SK-N-MC (cell line): Measurements from ENCODE around the gene AGAP1.

Source experiments
- DNase-seq: peaks from one replicate; pipeline ENCODE4 v3.0.0-alpha.2; 2011; ENCODE audit warnings: low read depth, low spot score
- H3K27ac ChIP-seq: fragments of 200-600 bp; sonication (generic); 2 replicates; pipeline ENCODE4 v1.5.1; 2016; ENCODE audit warnings: mixed run types
- H3K36me3 ChIP-seq: fragments of 200-600 bp; sonication (generic); 2 replicates; pipeline ENCODE4 v1.6.1; 2017; ENCODE audit warnings: antibody characterized with exemption, low read length, mixed read lengths; ENCODE audit not compliant: insufficient read depth
- H3K4me3 ChIP-seq: fragments of 200-600 bp; sonication (generic); 2 replicates; pipeline ENCODE4 v1.5.1; 2016
- H3K9ac ChIP-seq: fragments of 200-600 bp; sonication (generic); 2 replicates; pipeline ENCODE4 v1.8.0; 2017; ENCODE audit warnings: mixed run types, mixed read lengths; ENCODE audit not compliant: insufficient read length
- H3K9me3 ChIP-seq: fragments of 200-600 bp; sonication (generic); 2 replicates; pipeline ENCODE4 v1.6.1; 2017; ENCODE audit warnings: low read depth, mild to moderate bottlenecking, antibody characterized with exemption, low read length, moderate library complexity, mixed read lengths
- EZH2 ChIP-seq: fragments of 200-600 bp; sonication (generic); IDR thresholded peaks from one replicate; pipeline ENCODE4 v1.6.1; 2017; ENCODE audit warnings: antibody characterized with exemption
- FOXP2 ChIP-seq: optimal IDR thresholded peaks from 2 replicates; pipeline ENCODE3; 2011; ENCODE audit warnings: mild to moderate bottlenecking, moderate library complexity; ENCODE audit not compliant: insufficient read depth; ENCODE audit errors: extremely low read length, control extremely low read depth
- POLR2AphosphoS5 ChIP-seq: IDR thresholded peaks from 2 replicates; pipeline ENCODE4 v1.6.1; 2012; ENCODE audit warnings: mild to moderate bottlenecking, low read depth, low read length, borderline replicate concordance

Gene AGAP1

GRCh38 chr2:236161531-236161930, 667.7 kb downstream of the AGAP1 start:
- H3K4me3 ChIP-seq: no peak overlapping the region
- no peaks in the 10 kb centered on the region for H3K36me3 ChIP-seq
- no peak overlapping the region for H3K27ac ChIP-seq
- no peak for TF ChIP-seq POLR2AphosphoS5
- TF ChIP-seq FOXP2: no peak
- no peak for TF ChIP-seq EZH2
- no peak overlapping the region for H3K9ac ChIP-seq
- no peaks in the 10 kb centered on the region for H3K9me3 ChIP-seq
- no peak for DNase-seq

GRCh38 chr2:236162031-236162845, 668.4 kb downstream of the AGAP1 start:
- H3K9ac ChIP-seq: no peak overlapping the region
- no peak overlapping the region for H3K4me3 ChIP-seq
- no peaks in the 10 kb centered on the region for H3K9me3 ChIP-seq
- DNase-seq: no peak
- no peak for TF ChIP-seq FOXP2
- TF ChIP-seq EZH2: no peak
- TF ChIP-seq POLR2AphosphoS5: no peak
- no peak overlapping the region for H3K27ac ChIP-seq
- no peaks in the 10 kb centered on the region for H3K36me3 ChIP-seq

GRCh38 chr2:236162882-236163470, 669.1 kb downstream of the AGAP1 start:
- H3K36me3 ChIP-seq: no peaks in the 10 kb centered on the region
- H3K27ac ChIP-seq: no peak overlapping the region
- H3K9me3 ChIP-seq: no peaks in the 10 kb centered on the region
- H3K9ac ChIP-seq: no peak overlapping the region
- TF ChIP-seq EZH2 (no peak), FOXP2 (no peak), POLR2AphosphoS5 (no peak)
- DNase-seq: no peak
- H3K4me3 ChIP-seq: no peak overlapping the region

- H3K4me3 ChIP-seq: no peak overlapping the region
- no peak for DNase-seq
- no peaks in the 10 kb centered on the region for H3K9me3 ChIP-seq
- no peak overlapping the region for H3K9ac ChIP-seq
- no peak overlapping the region for H3K27ac ChIP-seq
- no peak for TF ChIP-seq POLR2AphosphoS5
- no peak for TF ChIP-seq FOXP2
- TF ChIP-seq EZH2: no peak
- no peaks in the 10 kb centered on the region for H3K36me3 ChIP-seq
Measured at GRCh38 chr2:236163471-236164200, 669.8 kb downstream of the AGAP1 start.

GRCh38 chr2:236164201-236164924, 670.5 kb downstream of the AGAP1 start:
- TF ChIP-seq POLR2AphosphoS5 (no peak), EZH2 (no peak), FOXP2 (no peak)
- H3K4me3 ChIP-seq: no peak overlapping the region
- no peak overlapping the region for H3K9ac ChIP-seq
- no peaks in the 10 kb centered on the region for H3K9me3 ChIP-seq
- H3K27ac ChIP-seq: no peak overlapping the region
- no peak for DNase-seq
- no peaks in the 10 kb centered on the region for H3K36me3 ChIP-seq

DNA sequence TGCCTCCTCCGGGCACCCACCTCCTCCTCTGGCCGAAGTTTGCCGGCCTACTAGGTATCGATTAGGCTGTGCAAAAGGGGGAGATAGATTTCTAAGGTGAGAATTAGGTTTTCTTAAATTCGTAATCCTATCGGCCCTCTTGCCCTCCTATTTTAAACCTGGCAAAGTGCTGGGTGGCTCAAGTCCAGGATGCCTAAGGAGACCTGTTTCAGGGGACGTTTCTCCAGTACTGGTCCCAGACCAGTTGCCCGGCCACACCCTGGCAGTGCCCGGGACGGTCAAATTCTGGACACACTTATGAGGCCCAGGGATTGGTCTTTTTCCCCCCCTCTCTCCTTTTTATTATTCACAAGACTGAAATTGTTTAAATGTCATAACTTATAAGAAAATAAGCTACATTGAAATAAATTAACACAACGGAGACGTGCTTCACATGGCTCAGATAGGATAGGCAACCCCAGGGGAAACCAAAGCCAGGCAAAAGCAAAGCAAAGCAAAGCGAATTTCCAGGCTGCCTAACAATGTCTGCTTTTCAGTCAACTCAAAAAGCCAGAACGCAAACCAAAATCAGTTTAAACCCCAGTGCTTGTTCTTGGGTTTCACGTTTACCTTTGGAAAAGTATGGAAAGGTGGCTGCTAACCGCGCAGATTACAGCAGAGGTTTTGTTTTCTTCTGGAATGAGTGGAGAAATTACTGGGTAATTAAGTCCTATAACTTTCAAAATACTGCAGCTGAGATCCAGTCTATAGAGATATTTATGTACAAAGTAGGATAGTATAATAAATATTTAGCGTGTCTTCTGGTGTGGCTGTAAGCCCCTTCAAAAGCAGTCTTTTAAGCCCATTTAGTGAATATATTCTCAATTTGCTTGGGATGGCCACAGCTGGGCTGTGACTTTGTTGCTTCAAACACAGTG, 671.3 kb downstream of the AGAP1 start:
- H3K27ac ChIP-seq: no peak overlapping the region
- no peak for DNase-seq
- H3K36me3 ChIP-seq: no peaks in the 10 kb centered on the region
- H3K9ac ChIP-seq: no peak overlapping the region
- H3K4me3 ChIP-seq: no peak overlapping the region
- no peaks in the 10 kb centered on the region for H3K9me3 ChIP-seq
- TF ChIP-seq POLR2AphosphoS5 (no peak), EZH2 (no peak), FOXP2 (no peak)

DNA sequence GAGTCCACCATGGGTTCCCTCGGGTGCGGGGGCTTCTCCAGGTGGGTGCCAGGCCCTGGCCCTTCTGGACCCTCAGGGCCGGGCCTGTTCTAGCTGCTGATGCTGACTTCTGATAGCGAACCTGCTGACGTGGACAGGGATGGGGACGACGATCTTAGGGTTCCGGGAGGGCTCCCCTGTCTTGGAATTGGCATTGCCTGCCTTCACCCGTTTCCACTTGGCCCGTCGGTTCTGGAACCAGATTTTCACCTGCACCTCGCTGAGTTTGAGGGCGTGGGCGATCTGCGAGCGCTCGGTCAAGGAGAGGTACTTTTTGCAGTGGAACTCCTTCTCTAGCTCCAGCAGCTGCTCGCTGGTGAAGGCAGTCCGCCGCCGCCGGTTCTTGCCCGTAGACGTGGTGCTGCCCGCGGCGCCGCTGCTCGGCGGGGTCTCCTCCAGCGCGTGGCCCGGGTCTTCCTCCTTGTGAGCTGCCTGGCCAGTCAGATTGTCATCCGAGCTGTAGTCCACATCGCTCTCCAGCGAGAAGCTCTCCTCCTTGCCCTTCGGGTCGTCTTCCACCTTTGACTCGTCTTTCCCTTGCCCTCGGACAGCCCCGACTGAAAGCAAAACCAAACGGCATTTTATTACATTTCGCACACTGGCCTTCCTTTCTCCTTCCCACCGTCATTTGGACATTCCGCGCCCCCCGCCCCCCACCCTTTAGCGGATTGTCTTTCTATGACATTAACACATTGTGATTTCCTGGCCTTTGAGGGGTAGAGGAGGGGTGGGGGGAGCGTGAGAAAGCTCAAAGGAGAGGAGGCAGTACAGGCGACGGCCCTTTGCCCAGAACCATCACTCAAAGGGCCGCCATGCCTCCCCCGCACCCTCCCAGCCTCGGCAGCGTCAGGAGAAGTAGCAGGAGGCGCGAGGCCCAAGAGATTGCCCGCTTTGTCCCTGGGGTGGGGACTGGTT, 672.3 kb downstream of the AGAP1 start:
- Histone ChIP-seq H3K9ac (no peak overlapping the region), H3K9me3 (no peaks in the 10 kb centered on the region), H3K4me3 (no peak overlapping the region), H3K27ac (no peak overlapping the region), H3K36me3 (no peaks in the 10 kb centered on the region)
- DNase-seq: no peak
- TF ChIP-seq POLR2AphosphoS5 (no peak), EZH2 (no peak), FOXP2 (no peak)
